HG02973 (cell line): ENCODE results near the gene EYA2.
"Not testable (repeated sequence)": the region's sequence is repeated elsewhere in the genome, so short reads cannot be mapped to it uniquely, and the experiment has no call there.

Experiments used
- ATAC-seq: cut with Tn5 transposase; IDR thresholded peaks from one replicate; pipeline ENCODE4 v1.9.1; 2021; ENCODE audit warnings: moderate library complexity; ENCODE audit not compliant: unreplicated experiment

The EYA2 gene

DNA sequence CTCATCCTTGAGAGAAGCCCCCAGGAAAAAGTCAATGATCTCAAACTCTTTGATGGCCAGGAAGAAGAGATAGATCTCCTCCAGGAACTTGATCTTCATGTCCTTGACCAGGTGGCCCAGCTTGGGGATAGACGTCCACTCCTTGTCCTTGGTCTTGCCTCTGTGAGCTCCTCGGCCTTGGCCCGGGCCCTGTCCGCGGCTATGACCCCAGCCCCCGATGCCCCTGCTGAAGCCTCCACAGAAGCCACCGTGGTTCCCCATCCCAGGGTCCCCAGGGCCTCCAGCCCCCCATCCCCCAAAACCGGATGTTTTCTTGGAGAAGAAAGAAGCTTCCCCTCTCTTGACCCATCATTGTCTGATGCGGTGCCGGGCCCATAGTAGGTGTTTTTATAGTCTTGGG lies 266.8 kb downstream of the EYA2 start:
- no peak for ATAC-seq

- no peak for ATAC-seq
Observed at GRCh38 chr20:47164140-47164539, 269.5 kb downstream of the EYA2 start.

DNA sequence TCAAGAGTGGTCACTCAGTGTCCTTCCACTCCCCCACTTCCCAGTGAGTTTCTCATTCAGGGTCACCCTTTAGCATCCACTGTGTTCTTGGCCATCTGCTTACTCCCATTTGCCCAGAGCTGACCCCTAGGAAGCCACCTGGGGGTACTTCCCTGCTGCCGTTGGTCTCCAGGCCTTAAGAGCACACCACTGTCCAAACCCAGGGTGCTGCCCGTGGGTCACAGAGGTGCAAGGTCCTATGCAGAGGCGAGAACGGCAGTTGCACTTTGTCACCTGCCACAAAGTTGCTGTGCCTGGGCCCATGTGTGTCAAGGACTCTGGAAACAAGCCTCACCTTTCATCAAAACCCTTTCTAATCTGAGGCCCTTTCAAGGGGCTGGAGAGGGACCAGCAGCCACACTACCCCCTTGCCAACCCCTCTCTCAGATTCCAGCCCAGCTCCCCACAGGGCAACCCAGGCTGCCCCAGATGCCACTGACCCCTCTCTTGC lies 270.8 kb downstream of the EYA2 start:
- ATAC-seq, result no peak

DNA sequence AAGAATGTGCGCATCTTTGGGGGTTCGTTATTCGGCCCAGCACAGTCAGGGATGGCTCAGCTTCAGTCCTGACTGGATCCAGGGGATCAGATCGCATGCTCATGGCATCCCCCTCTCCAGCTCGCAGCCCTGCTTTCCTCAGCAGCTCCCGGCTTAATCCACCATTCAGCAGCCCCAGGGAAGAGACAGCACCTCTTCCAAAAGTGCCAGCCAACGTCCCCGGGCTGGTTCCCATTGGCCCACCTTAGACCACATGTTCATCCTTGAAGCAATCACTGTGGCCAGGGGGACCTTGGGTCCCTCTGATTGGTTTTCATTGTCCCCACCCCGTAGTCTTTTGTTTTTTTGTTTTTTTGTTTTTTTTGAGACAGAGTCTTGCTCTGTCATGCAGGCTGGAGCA lies 273.2 kb downstream of the EYA2 start:
- ATAC-seq, result no peak

DNA sequence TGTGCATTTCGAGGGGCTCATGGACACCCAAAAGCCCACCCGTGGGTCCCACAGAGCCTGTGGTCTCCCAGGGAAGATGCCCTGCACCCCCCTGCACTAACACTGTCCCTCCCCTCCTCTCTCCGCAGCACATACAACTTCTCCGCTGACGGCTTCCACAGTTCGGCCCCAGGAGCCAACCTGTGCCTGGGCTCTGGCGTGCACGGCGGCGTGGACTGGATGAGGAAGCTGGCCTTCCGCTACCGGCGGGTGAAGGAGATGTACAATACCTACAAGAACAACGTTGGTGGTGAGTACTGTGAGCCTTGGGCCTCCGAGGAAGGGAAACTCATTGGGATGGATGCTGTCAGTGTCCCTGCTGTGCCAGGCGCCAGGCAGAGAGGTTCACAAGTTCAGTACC lies 277.9 kb downstream of the EYA2 start:
- no peak for ATAC-seq

GRCh38 chr20:47173596-47174216 lies 279.1 kb downstream of the EYA2 start:
- no peak for ATAC-seq

- no peak for ATAC-seq
Observed at GRCh38 chr20:47174456-47175243, 280.0 kb downstream of the EYA2 start.

DNA sequence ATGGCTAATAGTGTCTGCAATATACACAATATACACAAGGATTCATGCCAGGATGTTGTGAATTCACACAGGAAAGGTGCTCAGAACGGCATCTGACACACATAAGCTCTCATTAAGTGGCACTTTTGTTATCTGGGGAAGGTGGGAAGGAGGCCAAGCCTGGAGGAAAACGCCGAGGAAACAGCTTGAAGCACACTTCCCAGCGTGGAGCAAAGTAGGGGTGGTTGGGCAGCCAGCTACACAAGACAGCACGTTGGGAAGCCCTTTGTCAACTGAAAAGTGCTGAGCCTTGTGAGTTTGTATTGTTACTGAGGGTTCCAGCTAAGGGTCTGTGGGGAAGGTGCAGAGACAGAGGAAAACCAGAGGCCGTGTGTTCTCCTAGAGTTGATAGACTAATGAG lies 280.9 kb downstream of the EYA2 start:
- ATAC-seq, result no peak

DNA sequence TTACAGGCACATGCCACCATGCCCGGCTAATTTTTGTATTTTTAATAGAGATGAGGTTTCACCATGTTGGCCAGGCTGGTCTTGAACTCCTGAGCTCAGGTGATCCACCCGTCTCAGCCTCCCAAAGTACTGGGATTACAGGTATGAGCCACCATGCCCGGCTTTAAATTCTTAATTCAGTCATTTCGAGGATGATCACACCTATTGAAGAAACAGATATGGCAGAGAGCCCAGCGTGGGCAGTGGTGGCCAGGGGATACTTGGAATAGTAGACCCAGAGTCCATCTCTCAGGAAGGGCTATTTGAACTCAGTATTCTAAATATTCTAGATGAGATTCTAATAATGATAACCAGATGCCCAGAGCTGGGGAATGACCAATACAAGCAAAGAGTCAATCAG lies 281.6 kb downstream of the EYA2 start:
- not testable (repeated sequence) for ATAC-seq

DNA sequence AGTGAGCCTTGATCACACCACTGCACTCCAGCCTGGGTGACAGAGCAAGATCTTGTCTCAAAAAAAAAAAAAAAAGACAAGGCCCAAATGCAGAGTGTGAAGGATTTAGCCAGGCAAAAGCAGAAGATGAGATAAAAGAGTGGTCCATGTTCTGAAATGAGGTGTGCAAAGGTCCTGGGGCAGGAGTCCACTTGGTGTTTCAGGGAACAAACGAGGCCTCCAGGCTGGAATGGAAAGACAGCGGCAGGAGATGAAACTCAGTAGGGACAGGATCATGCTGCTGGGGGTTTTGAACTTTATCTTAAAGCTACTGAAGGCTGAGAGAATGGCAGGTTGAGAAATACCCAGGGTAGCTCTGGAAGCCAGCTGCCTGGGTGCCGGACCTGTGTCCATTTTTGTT lies 283.6 kb downstream of the EYA2 start:
- no peak for ATAC-seq

GRCh38 chr20:47178851-47179250 lies 284.2 kb downstream of the EYA2 start:
- ATAC-seq, result no peak

GRCh38 chr20:47179267-47179666 lies 284.6 kb downstream of the EYA2 start:
- no peak for ATAC-seq

GRCh38 chr20:47181056-47181862 lies 286.6 kb downstream of the EYA2 start:
- ATAC-seq, result no peak

DNA sequence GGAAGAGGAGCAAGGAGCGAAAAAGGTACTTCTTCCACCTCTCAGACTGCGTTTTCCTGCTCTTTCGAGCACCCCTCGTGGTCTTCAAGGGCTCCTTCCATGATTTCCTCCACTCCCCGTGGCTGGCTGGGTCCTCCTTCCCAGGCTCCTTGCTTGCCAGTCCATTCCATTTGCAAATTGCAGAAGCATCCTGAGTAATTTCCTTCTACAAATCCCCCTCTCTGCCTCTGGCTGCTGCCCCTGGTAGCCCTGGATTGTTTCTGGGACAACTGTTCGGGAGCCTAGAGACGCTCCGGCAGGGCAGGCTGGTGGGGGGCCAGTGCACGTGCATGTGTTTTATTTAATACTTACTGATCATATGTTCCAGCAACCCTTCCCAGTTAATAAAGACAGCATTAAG lies 288.7 kb downstream of the EYA2 start:
- no peak for ATAC-seq

- no peak for ATAC-seq
Observed at GRCh38 chr20:47187450-47188195, 293.0 kb downstream of the EYA2 start.

GRCh38 chr20:47188540-47188939 lies 293.9 kb downstream of the EYA2 start:
- ATAC-seq, result no peak

DNA sequence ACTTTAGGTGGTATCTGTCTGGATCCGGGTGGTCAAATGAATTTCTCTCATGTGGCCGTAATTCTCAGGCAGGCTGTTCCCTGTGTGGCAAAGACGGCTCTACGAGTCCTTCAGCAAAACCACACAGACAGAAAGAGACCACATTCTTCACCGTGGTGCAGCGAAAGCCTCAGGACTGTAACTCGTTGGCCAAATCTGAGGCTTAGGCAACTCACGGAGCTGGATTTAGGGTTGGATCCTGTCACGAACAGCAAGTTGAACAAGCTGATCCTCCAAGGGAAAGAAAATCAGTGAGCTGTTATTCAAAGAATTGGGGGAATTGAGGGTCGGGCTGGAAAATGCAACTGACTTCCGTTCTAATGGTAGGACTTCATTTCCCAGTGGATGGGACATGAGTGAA lies 294.4 kb downstream of the EYA2 start:
- no peak for ATAC-seq

GRCh38 chr20:47191074-47191673 lies 296.5 kb downstream of the EYA2 start:
- no peak for ATAC-seq

- no peak for ATAC-seq
Observed at GRCh38 chr20:47191956-47192355, 297.3 kb downstream of the EYA2 start.

- ATAC-seq, result no peak
Observed at GRCh38 chr20:47195573-47195972, 300.9 kb downstream of the EYA2 start.
